ENCODE measurements around the gene ADGRL1. TPM values are rescaled to one million over a fixed set of nuclear protein-coding genes. Genes with fewer than 3 reads are reported as not detected.

The ADGRL1 gene
- total RNA-seq, 1 experiment from 2014 or later = 117 TPM

GRCh38 chr19:14164082-14164481 is 41.9 kb downstream of the ADGRL1 start:
- no peak overlapping the region for H2BK20ac ChIP-seq (ENCODE audit: low read depth, low read length, poor library complexity, severe bottlenecking)
- no peak overlapping the region for H3K4ac ChIP-seq (ENCODE audit: low read depth, low read length)
- H2AFZ ChIP-seq (ENCODE audit: low read length) = no peak overlapping the region
- no peak overlapping the region for H3K18ac ChIP-seq (ENCODE audit: insufficient read length, low read depth, low read length)
- H3K23ac ChIP-seq (ENCODE audit: insufficient read length, low read depth, low read length) = no peak overlapping the region
- H2AK5ac ChIP-seq (ENCODE audit: insufficient read length, low read length) = no peak overlapping the region
- H3K56ac ChIP-seq (ENCODE audit: insufficient read length, low read depth, low read length) = no peak overlapping the region
- H3K4me1 ChIP-seq (ENCODE audit: insufficient read depth, low read length) = no peaks in the 10 kb centered on the region
- no peak overlapping the region for H3K4me2 ChIP-seq (ENCODE audit: insufficient read depth, insufficient read length, low read length)
- no peak overlapping the region for H3K4me3 Mint-ChIP-seq
- no peaks in the 10 kb centered on the region for H4K20me1 ChIP-seq (ENCODE audit: control insufficient read depth, insufficient read depth, insufficient read length)
- TF ChIP-seq CTCF (conservative IDR thresholded peaks at IDR 0.05) = no peak
- no peak for DNase-seq
- no peak overlapping the region for H2BK5ac ChIP-seq (ENCODE audit: insufficient read length, low read length)
- no CpG with 5 or more reads among the region's 11 CpGs for WGBS (ENCODE audit: extremely low coverage, insufficient read length, low lambda C conversion rate)
- peaks cover 0 to 32% of the 10 kb centered on the region in 2 experiments; a peak in 3 of 4 replicates for H3K4me1 Mint-ChIP-seq
- H3K27ac ChIP-seq (ENCODE audit: insufficient read length, low read depth, low read length) = no peak overlapping the region
- no peak overlapping the region for H4K91ac ChIP-seq (ENCODE audit: insufficient read length, low read depth, low read length)
- H3K27me3 Mint-ChIP-seq (ENCODE audit: low read depth) = no peaks in the 10 kb centered on the region
- no peaks in the 10 kb centered on the region for H3K23me2 ChIP-seq (ENCODE audit: insufficient read length, low read depth, low read length, poor library complexity, severe bottlenecking)
- no peaks in the 10 kb centered on the region for H3K9me3 ChIP-seq (ENCODE audit: control insufficient read depth, low read depth, low read length)
- H4K8ac ChIP-seq (replicated peaks; ENCODE audit: insufficient read length, low read depth, low read length) = no peak overlapping the region
- no peaks in the 10 kb centered on the region for H3K9me3 Mint-ChIP-seq
- H3T11ph ChIP-seq (ENCODE audit: low read length) = no peak overlapping the region
- H3K14ac ChIP-seq (ENCODE audit: insufficient read depth, low read length) = no peak overlapping the region
- H2BK120ac ChIP-seq (ENCODE audit: low read depth, low read length, poor library complexity, severe bottlenecking) = no peak overlapping the region
- no peak overlapping the region for H4K5ac ChIP-seq (ENCODE audit: insufficient read length, low read depth, low read length)
- H3K79me2 ChIP-seq (ENCODE audit: insufficient read depth, low read length) = no peaks in the 10 kb centered on the region
- 0 out of 7 replicates have a peak overlapping the region, but pooled peaks of 2 of the 3 experiments have one; percentile 41 to 44 for H3K27ac Mint-ChIP-seq
- H2BK12ac ChIP-seq (ENCODE audit: insufficient read length, low read depth, low read length) = no peak overlapping the region
- peaks cover 17 to 48% (median 39%) of the 10 kb centered on the region in 3 experiments; a peak in 6 of 7 replicates for H3K36me3 Mint-ChIP-seq (ENCODE audit: insufficient read depth in 1 of 3, low read depth in 3 of 3)
- no peak overlapping the region for H3K9ac ChIP-seq (ENCODE audit: extremely low read depth, insufficient read length, low read length)
- no peaks in the 10 kb centered on the region for H3K79me1 ChIP-seq (ENCODE audit: insufficient read depth, low read depth, low read length, poor library complexity, severe bottlenecking)
- no peaks in the 10 kb centered on the region for H3K27me3 ChIP-seq (ENCODE audit: insufficient read depth, low read length)
- no peak overlapping the region for H2BK15ac ChIP-seq (ENCODE audit: low read depth, low read length)

Measured in H9 (cell line).